ENCODE measurements around the gene PLA2G4B.

PLA2G4B gene

DNA sequence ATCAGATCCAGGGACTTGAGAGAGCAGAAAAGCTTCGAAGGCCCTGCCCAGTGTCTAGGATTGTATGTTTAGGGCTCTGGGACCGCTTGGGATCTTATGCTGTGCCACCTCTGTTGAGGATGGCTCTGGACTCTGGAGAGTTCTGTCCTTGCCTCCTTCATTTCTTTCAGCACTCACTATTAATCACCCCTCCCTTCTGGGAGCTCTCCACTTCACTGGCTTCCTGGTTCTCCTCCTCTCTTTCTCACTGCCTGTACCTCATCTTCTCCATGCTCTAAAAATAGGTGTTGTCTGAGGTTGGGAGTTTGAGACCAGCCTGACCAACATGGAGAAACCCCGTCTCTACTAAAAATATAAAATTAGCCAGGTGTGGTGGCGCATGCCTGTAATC is 47.1 kb upstream of the PLA2G4B start:
- H3K36me3 ChIP-seq = no peaks in the 10 kb centered on the region
- H3K9me3 ChIP-seq (ENCODE audit: severe bottlenecking) = no peaks in the 10 kb centered on the region
- no peaks in the 10 kb centered on the region for H3K27me3 ChIP-seq (ENCODE audit: insufficient read depth, low read depth, severe bottlenecking)
- no peak for DNase-seq
- TF ChIP-seq, protein P1, sequence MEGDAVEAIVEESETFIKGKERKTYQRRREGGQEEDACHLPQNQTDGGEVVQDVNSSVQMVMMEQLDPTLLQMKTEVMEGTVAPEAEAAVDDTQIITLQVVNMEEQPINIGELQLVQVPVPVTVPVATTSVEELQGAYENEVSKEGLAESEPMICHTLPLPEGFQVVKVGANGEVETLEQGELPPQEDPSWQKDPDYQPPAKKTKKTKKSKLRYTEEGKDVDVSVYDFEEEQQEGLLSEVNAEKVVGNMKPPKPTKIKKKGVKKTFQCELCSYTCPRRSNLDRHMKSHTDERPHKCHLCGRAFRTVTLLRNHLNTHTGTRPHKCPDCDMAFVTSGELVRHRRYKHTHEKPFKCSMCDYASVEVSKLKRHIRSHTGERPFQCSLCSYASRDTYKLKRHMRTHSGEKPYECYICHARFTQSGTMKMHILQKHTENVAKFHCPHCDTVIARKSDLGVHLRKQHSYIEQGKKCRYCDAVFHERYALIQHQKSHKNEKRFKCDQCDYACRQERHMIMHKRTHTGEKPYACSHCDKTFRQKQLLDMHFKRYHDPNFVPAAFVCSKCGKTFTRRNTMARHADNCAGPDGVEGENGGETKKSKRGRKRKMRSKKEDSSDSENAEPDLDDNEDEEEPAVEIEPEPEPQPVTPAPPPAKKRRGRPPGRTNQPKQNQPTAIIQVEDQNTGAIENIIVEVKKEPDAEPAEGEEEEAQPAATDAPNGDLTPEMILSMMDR (IDR thresholded peaks at IDR 0.05; ENCODE audit: low read depth, low read length) = no peak
- H3K27ac ChIP-seq = no peak overlapping the region
- no peak overlapping the region for H3K4me3 ChIP-seq (ENCODE audit: low read depth, low read length)

DNA sequence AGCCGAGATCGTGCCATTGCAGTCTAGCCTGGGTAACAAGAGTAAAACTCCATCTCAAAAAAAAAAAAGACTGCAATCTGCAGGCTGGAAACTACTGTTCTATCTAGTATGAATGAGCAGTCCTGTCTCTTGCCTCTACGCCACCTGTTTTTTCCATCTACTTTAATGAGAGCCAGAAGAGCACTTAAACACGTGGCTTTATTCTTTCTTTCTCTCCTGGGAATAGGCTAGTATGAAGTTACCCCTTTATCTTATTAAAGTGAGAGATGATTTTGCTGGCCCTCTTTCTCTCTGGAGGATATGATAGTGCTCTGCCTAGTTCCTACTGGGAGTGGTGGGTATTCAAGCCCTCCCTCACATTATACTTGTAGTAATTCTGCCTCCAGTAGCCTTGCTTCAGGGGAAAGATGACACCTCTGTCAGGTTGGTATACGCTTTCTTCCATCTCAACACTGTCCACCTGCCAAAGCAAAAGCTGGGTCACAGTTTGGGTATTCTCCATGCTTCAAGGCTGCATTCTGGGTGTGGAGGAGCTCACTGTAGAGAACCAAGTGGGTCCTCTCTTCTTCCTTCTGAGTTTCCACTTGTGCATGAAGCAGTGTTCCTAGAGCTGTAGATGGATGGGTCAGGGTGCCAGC is 46.5 kb upstream of the PLA2G4B start:
- Histone ChIP-seq H3K27me3 (ENCODE audit: insufficient read depth, low read depth, severe bottlenecking) (no peaks in the 10 kb centered on the region), H3K9me3 (ENCODE audit: severe bottlenecking) (no peaks in the 10 kb centered on the region), H3K27ac (no peak overlapping the region), H3K36me3 (no peaks in the 10 kb centered on the region), H3K4me3 (ENCODE audit: low read depth, low read length) (no peak overlapping the region)
- DNase-seq = no peak
- TF ChIP-seq, protein P1 (IDR thresholded peaks at IDR 0.05; ENCODE audit: low read depth, low read length) = no peak

DNA sequence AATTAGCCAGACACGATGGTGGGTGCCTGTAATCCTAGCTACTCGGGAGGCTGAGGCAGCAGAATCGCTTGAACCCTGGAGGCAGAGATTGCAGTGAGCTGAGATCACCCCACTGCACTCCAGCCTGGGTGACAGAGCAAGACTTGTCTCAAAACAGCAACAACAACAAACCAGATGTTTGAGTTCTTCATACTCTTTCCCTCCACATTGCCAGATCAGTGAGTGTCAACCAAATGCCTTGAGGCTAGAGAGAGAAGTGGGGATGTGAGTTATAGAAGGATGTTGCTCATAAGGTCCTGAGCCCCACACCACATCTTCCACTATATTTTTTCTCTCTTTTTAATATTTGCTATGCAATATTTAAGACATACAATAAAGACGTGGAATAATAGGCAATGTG is 44.6 kb upstream of the PLA2G4B start:
- no peaks in the 10 kb centered on the region for H3K9me3 ChIP-seq (ENCODE audit: severe bottlenecking)
- TF ChIP-seq, protein P1 (IDR thresholded peaks at IDR 0.05; ENCODE audit: low read depth, low read length) = no peak
- no peaks in the 10 kb centered on the region for H3K36me3 ChIP-seq
- no peaks in the 10 kb centered on the region for H3K27me3 ChIP-seq (ENCODE audit: insufficient read depth, low read depth, severe bottlenecking)
- H3K27ac ChIP-seq = no peak overlapping the region
- no peak overlapping the region for H3K4me3 ChIP-seq (ENCODE audit: low read depth, low read length)
- no peak for DNase-seq

DNA sequence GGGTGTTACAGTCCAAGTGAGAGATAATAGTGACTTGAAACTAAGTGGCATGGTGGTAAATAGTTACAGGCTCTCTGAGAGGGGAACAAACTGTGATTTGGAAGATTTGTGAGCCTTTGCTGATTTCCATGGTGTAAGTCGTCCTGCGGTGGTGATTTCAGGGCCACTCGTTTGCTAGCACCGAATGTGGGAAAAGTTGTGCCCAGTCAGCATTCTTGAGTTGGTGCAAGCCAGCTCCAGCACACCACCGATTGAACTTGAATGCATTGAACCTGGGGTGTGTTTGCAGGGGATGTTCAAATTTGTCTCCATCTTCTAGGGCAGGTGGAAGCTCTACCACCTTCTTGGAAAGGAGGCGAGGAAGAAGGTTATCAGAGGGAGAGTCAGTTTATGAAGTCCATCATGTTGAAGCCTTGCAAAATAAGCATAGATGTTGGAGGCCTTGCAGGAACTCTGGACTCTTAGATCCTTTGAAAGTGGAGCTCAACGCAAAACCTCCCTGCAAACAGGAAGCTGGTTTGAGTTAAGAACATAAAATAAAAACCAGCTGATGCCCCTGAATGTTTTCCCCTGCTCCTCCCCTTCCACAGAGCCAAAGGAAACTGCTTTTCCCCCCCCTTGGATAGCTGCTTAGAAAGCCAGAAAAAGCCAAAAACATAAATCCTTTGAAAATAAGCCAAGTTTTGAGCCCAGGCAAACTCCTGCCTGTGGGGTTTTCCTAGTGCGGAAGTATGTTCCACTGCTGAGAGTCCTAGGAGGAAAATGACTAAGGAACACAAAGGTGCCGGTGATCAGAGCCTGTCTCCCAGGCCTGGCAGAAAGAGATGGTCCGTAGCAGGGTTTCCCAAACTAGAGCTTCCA is 42.4 kb upstream of the PLA2G4B start:
- H3K27ac ChIP-seq = no peak overlapping the region
- TF ChIP-seq, protein P1 (IDR thresholded peaks at IDR 0.05; ENCODE audit: low read depth, low read length) = no peak
- no peak overlapping the region for H3K4me3 ChIP-seq (ENCODE audit: low read depth, low read length)
- H3K36me3 ChIP-seq = no peaks in the 10 kb centered on the region
- no peaks in the 10 kb centered on the region for H3K27me3 ChIP-seq (ENCODE audit: insufficient read depth, low read depth, severe bottlenecking)
- no peaks in the 10 kb centered on the region for H3K9me3 ChIP-seq (ENCODE audit: severe bottlenecking)
- no peak for DNase-seq

DNA sequence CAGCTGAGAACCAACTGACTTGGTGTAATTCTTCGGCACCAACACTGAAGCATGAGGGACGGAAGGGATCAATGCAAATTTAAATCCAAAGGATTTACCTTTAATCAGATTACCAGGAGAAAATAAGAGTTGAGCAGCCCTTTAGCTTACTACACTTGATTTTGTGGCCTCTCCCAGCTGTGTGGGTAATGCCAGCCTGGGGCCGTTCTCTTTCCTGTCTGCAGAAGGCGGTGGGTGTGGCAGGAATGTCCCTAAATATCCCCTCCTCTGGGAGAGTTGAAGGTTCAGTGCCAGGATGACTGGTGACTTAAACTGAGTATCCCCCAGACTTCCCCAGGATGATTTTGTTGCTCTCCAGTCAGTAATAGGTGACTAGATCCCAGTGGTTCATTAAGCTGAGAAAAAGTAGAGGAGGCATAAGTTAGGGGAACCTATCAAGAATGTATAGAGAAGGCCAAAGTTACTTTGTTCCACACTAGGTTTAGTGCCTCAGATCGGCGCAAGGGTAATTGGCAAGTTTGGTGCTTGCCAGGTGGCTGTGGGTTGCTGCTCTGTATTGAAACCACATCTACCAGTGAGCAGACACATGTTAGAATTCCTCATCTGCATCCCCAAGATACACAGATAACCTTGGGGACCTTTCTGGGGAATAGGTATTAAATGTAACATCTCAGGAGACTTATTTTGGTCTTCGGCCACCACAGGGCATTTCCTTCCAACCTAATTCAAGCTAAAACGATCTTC is 41.3 kb upstream of the PLA2G4B start:
- TF ChIP-seq, protein P1 (IDR thresholded peaks at IDR 0.05; ENCODE audit: low read depth, low read length) = no peak
- Histone ChIP-seq H3K27ac (no peak overlapping the region), H3K4me3 (ENCODE audit: low read depth, low read length) (no peak overlapping the region), H3K27me3 (ENCODE audit: insufficient read depth, low read depth, severe bottlenecking) (no peaks in the 10 kb centered on the region), H3K36me3 (no peaks in the 10 kb centered on the region), H3K9me3 (ENCODE audit: severe bottlenecking) (no peaks in the 10 kb centered on the region)
- peak; percentile 56 for DNase-seq
